Measurements from ENCODE around the gene EFNA5. TPM values are rescaled to one million over a fixed set of nuclear protein-coding genes. Genes with fewer than 3 reads are reported as not detected.
A peak's percentile ranks its signal among the peaks of the same experiment; 100 is the strongest.

EFNA5 gene
- polyA plus RNA-seq, 6 donors from 2014 or later = not detected

DNA sequence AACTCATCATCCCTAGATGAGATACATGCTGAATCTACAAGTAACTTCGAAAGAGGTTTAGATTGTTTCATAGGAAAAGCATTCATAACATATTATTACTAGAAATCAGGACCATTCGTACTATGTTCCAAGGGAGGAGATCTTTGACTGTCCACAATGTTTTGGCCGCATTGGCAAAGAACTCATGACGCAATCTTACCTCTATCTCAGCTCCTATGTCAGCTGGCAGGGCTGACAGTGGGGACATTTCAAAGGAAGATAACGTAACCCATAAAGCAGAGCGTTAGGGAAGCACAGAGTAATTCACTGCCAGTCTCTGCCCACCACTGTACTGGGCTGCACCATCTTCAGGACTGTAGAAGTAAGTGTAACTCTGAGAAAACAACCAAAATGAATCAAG lies 69.7 kb downstream of the EFNA5 start:
- H3K4me1 Mint-ChIP-seq = no peaks in the 10 kb centered on the region
- H3K27me3 Mint-ChIP-seq = peaks cover 0 to 7% (median 6%) of the 10 kb centered on the region in 3 donors
- no peaks in the 10 kb centered on the region for H3K36me3 Mint-ChIP-seq
- H3K27ac Mint-ChIP-seq = no peak overlapping the region
- peaks cover 0 to 3% (median 0%) of the 10 kb centered on the region in 7 donors for H3K9me3 Mint-ChIP-seq
- ATAC-seq (ENCODE audit: low read depth in 2 of 2) (no peak), DNase-seq (no peak)
- peak overlapping the region in 1 of 8 donors; percentile 62 for H3K4me3 Mint-ChIP-seq

DNA sequence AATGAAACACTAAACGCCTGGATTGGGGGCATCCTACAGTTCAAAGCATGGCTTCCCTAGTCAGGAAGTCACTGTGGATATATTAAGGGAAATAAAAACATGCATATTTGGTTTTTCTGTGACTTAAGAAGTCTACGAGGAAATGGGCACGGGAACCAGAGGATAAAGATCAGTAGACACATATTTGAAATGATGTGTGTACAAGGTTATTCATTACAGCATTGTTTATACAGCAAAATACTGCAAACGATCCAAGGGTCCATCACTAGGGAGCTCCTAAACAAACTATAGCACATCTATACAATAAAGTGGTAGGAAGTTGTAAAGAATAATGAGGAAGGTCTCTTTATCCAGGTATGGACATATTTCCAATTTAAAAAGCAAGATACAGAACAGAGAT lies 71.8 kb downstream of the EFNA5 start:
- Mint-ChIP-seq H3K36me3 (no peaks in the 10 kb centered on the region), H3K9me3 (peaks cover 0 to 3% (median 0%) of the 10 kb centered on the region in 7 donors), H3K4me1 (no peaks in the 10 kb centered on the region), H3K27me3 (no peaks in the 10 kb centered on the region), H3K4me3 (no peak overlapping the region), H3K27ac (no peak overlapping the region)
- ATAC-seq (ENCODE audit: low read depth in 2 of 2) (no peak), DNase-seq (no peak)

DNA sequence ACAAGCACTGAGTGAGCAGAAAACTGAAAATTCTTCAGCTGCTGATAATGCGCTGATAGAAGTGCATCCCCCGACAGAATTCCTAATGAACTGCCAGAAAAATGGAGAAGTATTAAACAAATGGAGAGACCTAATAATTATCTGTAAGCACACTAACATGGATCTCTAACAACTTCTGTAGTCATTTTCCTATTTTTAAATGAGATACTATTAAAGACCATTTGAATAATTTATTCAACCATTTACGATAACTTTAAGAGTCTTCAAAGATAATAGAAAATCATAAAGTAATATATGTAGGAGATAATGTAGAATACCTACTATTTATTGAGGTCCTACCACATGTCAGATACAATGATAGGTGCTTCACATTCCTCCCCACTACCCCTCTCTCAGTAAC lies 72.9 kb downstream of the EFNA5 start:
- DNase-seq (no peak), ATAC-seq (ENCODE audit: low read depth in 2 of 2) (no peak)
- Mint-ChIP-seq H3K4me3 (no peak overlapping the region), H3K9me3 (peaks cover 0 to 3% (median 0%) of the 10 kb centered on the region in 7 donors), H3K27me3 (no peaks in the 10 kb centered on the region), H3K27ac (no peak overlapping the region), H3K36me3 (no peaks in the 10 kb centered on the region), H3K4me1 (no peaks in the 10 kb centered on the region)

DNA sequence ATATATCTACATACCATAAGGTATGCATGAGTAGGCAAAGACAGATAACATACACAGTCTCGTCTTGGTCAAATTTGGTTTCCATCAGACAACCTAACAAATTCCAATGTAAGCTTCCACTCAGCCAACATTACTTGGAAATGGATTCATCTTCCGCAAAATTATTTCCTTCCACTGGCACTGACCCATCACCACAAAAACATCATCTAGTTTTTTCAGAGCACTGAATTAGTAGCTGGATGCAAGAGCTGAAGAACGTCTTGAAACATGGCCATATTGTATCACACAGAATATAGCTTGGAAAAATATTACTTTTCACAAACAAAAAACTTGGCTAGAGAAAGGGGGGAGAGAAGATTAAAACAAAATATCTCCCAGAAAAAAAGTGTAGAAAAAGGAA lies 73.5 kb downstream of the EFNA5 start:
- H3K9me3 Mint-ChIP-seq = peaks cover 0 to 3% (median 0%) of the 10 kb centered on the region in 7 donors
- ATAC-seq (ENCODE audit: low read depth in 2 of 2) (no peak), DNase-seq (no peak)
- H3K27ac Mint-ChIP-seq = no peak overlapping the region
- no peaks in the 10 kb centered on the region for H3K27me3 Mint-ChIP-seq
- H3K36me3 Mint-ChIP-seq = no peaks in the 10 kb centered on the region
- no peaks in the 10 kb centered on the region for H3K4me1 Mint-ChIP-seq
- H3K4me3 Mint-ChIP-seq = no peak overlapping the region

DNA sequence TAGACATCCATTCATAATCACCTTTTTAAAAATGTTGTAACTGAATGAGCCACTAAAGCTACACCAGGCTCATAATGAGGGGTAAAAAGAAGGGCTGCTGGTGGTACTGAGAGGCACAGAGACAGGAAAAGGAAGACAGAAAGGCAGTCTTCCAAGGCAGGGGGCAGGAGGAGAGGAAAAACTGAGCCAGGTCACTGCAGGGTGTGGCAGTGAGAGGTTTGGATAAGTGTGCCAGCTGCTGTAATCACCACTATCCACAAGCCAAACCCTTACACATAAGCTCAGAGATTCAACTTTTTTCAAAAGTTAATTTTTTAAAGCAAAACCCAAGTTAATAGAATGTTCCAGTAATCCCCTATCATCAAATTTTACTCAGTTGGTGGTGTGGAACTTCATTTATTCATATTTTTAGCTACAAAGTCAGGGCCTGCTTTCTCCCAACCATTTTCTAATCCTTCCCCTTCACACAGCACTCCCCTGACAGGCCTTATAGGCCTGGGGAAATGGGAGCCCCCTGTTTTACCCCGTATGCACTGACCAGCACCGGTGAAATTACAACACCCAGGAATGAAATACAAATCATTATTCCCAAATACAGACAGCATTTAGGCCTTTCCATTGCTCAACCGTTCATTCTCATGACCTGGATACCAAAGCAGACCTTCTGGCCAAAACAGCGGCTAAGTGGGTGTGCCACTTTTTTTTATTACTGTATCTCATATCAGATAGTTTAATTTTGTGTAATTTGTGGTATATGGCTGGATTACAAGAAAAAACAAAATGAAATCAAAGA lies 76.3 kb downstream of the EFNA5 start:
- Mint-ChIP-seq H3K36me3 (no peaks in the 10 kb centered on the region), H3K27me3 (no peaks in the 10 kb centered on the region), H3K27ac (peak overlapping the region in 1 of 6 donors; percentile 62), H3K4me1 (no peaks in the 10 kb centered on the region), H3K9me3 (peaks cover 0 to 3% (median 0%) of the 10 kb centered on the region in 7 donors), H3K4me3 (no peak overlapping the region)
- ATAC-seq (ENCODE audit: low read depth in 2 of 2) = no peak
- no peak for DNase-seq

DNA sequence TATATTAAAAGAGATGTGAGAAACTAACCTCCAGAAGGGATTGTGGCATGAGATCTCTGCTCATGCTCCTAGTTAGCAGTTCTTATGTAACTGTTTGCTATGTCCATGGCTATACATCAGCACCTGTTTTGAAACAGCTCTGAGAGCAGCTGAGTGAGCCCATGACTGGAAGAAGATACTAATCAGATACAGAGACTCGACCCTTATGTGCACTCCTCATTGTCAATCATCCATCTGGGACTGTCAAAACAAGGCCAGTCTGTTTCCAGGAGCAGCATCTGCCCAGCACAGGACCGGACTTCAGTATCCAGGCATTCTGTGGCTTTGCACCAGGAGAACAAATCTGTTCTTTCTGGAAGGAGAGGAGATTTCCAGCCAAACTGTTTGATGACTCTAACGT lies 77.7 kb downstream of the EFNA5 start:
- DNase-seq (no peak), ATAC-seq (ENCODE audit: low read depth in 2 of 2) (no peak)
- Mint-ChIP-seq H3K4me1 (no peaks in the 10 kb centered on the region), H3K27ac (no peak overlapping the region), H3K9me3 (peaks cover 0 to 3% (median 0%) of the 10 kb centered on the region in 7 donors), H3K36me3 (no peaks in the 10 kb centered on the region), H3K27me3 (no peaks in the 10 kb centered on the region), H3K4me3 (no peak overlapping the region)

DNA sequence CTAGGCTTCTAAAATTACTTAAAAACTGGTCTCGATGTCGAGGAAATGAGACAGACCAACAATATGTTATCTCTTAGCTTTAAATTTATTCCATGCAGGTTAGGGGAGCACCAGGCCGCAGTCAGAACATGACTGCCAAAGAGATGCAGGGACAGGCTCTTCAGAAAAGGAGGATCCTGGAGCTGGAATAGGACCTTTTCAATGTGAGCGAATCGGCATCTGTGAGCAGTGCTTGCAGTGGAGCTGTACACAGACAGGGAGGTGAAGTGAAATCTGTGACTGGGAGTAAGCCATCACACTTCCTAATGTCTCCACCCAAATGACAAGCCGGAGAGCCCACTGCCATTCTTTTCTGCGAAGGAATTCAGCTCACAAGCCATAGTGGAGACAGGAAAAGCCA lies 78.2 kb downstream of the EFNA5 start:
- no peaks in the 10 kb centered on the region for H3K36me3 Mint-ChIP-seq
- no peaks in the 10 kb centered on the region for H3K27me3 Mint-ChIP-seq
- DNase-seq = no peak
- H3K9me3 Mint-ChIP-seq = peaks cover 0 to 3% (median 0%) of the 10 kb centered on the region in 7 donors
- no peak for ATAC-seq (ENCODE audit: low read depth in 2 of 2)
- H3K4me1 Mint-ChIP-seq = no peaks in the 10 kb centered on the region
- no peak overlapping the region for H3K27ac Mint-ChIP-seq
- H3K4me3 Mint-ChIP-seq = no peak overlapping the region

DNA sequence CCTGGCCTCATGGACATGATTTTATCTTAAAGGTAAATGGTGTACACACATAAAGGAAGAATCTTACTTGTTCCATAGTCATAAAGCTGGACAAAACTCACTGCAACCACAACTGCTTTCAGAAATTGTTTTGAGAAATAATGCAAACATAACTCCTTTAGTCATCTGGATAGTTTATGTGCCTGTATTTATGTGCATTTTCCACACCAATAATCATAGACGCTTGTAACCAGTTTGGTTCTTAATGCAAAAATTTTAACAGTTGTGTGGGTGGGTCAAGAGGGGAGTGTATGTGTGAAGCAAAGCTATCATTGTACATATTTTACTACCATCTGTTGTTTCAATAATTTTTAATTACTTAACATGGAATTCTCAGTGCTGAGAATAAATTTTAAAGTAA lies 80.1 kb downstream of the EFNA5 start:
- ATAC-seq (ENCODE audit: low read depth in 2 of 2) (no peak), DNase-seq (no peak)
- Mint-ChIP-seq H3K27ac (no peak overlapping the region), H3K27me3 (no peaks in the 10 kb centered on the region), H3K4me3 (no peak overlapping the region), H3K36me3 (no peaks in the 10 kb centered on the region), H3K9me3 (no peaks in the 10 kb centered on the region), H3K4me1 (no peaks in the 10 kb centered on the region)

DNA sequence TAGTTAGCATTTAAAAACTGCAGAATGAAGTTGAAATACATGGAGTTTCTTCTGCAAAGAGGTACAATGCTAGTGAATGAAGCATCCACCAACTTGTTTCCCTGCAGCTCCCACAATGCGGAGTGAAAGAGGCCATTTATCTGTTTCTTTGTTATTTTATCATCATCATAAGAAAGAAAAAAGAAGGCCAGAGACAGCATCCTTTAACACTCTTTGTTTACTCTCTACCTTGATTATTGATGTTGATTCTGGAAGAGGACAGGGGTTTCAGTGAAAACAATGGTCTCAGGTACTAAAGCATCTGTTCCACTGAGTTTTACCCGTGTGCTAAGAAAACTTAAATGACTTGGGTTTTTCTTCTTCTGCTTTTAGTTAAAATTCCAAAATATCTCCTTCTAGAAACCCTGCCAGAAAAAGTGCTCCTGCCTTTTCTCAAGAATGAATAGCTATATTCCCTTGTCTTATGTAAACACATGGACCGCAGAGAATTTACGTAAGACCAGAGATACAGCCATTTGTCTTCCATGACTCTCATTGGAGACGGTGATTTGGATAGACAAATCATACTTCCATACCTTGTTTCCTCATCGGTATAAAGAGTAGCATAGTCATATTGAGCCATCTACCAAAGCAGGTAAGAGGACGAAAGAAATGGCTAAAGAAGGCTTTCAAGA lies 81.1 kb downstream of the EFNA5 start:
- H3K4me3 Mint-ChIP-seq = no peak overlapping the region
- no peaks in the 10 kb centered on the region for H3K36me3 Mint-ChIP-seq
- no peak for DNase-seq
- H3K4me1 Mint-ChIP-seq = no peaks in the 10 kb centered on the region
- ATAC-seq (ENCODE audit: low read depth in 2 of 2) = no peak
- no peaks in the 10 kb centered on the region for H3K27me3 Mint-ChIP-seq
- no peaks in the 10 kb centered on the region for H3K9me3 Mint-ChIP-seq
- H3K27ac Mint-ChIP-seq = no peak overlapping the region

DNA sequence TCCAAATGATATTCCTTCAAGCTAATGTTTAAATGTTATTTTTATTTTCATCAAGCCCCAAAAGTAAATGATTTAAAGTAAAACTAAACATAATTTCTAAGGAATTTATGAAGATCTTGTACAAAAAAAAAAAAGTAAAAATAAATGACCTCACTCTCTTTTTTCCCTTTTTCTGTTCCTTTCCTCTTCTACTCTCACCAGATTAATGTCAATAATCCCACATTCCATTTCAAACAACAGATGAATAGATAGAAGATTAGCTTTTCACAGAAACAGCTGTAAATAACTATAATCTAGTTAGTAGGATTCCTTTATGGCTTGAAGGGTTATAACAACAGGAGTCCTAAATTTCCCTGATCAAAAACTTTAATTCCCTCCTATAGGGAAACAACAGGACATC lies 88.1 kb downstream of the EFNA5 start:
- ATAC-seq (ENCODE audit: low read depth in 2 of 2) (no peak), DNase-seq (no peak)
- H3K4me3 Mint-ChIP-seq = no peak overlapping the region
- no peaks in the 10 kb centered on the region for H3K9me3 Mint-ChIP-seq
- H3K36me3 Mint-ChIP-seq = no peaks in the 10 kb centered on the region
- no peaks in the 10 kb centered on the region for H3K4me1 Mint-ChIP-seq
- no peak overlapping the region for H3K27ac Mint-ChIP-seq
- H3K27me3 Mint-ChIP-seq = no peaks in the 10 kb centered on the region

DNA sequence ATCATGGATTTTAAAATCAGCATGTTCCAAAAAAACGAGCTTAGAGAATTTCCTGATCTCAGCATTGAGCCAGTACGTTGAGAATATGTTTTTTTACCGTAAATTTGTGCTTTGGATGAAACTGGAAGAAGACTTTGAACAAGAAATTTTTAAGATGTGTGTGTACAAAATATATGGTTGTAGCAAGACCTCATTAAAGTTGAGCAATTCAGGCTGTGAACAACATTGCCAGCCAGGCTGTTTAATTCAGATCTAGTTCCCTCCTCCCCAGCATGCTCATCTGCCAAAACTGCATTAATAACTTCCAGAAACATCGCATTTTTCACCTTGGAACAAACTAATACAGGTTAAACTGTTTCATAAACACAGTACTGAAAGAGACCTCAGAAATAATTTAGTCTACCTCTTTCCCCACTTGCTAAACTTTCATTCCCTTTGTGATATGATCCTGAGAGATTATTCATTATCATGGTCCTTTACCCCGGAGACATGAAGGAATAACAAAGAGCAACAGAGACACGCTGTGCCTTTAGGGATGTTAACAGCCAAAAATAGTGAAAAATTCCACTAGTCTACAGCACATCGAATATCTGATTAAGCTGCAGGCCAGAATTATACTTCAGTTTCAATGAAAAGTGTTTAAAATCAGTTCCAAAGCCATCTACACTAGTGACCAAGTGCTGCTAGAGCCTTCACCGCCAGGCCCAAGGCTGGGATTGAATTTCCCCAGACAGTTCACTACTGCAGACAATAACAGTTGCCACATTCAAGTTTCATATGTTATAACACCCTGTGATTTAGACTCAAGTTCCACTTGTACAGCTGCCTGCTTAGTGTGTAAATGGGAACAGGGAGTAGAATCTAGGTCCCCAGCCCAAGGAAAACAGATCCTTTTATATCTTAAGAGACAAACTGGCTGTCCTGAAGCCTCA lies 89.6 kb downstream of the EFNA5 start:
- Mint-ChIP-seq H3K4me1 (no peaks in the 10 kb centered on the region), H3K9me3 (no peaks in the 10 kb centered on the region), H3K27ac (no peak overlapping the region), H3K27me3 (no peaks in the 10 kb centered on the region), H3K36me3 (no peaks in the 10 kb centered on the region), H3K4me3 (no peak overlapping the region)
- DNase-seq = no peak
- no peak for ATAC-seq (ENCODE audit: low read depth in 2 of 2)

DNA sequence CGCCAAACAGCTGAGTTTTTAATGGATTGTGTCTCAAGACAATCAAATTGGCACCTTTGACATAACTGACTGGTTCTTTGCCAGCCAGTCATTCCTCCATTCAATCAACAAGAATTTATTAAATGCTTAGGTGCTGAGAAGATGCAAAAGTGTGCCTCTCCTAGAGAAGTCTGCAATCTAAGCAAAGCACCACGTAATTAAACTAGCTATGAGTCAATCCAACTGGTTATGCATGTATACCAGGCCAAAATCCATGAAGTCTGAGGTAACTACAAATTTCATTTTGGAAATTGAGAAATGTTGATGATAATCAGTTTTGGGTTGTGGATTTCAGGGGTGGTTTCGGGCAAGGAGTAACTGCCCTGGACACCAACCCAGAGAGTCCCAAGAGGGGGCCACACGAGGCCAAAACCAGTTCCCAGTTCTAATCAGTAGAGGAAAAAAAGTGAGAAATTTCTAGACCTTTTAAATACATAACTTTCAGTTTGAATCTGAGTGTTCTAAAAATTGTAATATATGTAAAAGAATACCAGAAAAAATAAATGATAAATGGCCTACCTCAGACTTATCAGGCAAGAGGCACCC lies 92.6 kb downstream of the EFNA5 start:
- H3K9me3 Mint-ChIP-seq = no peaks in the 10 kb centered on the region
- no peak overlapping the region for H3K4me3 Mint-ChIP-seq
- no peak overlapping the region for H3K27ac Mint-ChIP-seq
- no peaks in the 10 kb centered on the region for H3K36me3 Mint-ChIP-seq
- H3K4me1 Mint-ChIP-seq = no peaks in the 10 kb centered on the region
- ATAC-seq (ENCODE audit: low read depth in 2 of 2) (no peak), DNase-seq (no peak)
- no peaks in the 10 kb centered on the region for H3K27me3 Mint-ChIP-seq

DNA sequence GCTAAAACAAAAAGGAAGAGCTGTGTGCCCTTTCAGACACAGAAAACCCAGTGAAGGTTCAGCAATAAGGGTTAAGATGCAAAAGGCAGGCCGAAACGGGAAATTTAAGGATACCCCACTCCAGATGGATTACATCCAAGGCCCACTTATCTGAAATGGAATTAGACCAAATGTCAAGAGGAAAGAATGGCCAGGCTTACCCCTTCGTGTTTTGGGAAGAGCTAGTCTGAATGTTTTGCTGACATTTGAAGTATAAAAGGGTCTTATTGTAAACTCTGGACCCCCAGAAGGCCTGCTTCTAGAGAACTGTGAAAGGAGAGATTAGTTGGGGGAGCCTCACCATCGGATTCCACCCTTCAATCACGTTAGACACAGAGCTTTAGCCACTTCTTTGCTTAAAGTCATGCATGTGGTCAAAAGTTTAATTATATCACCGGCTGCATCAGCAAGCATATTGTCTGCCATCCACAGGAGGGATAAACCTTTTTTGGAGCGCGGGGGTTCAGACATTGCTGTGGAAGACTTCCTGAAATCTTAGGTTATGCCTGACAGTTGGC lies 93.3 kb downstream of the EFNA5 start:
- H3K9me3 Mint-ChIP-seq = no peaks in the 10 kb centered on the region
- no peaks in the 10 kb centered on the region for H3K4me1 Mint-ChIP-seq
- ATAC-seq (ENCODE audit: low read depth in 2 of 2) (no peak), DNase-seq (no peak)
- H3K27ac Mint-ChIP-seq = no peak overlapping the region
- H3K36me3 Mint-ChIP-seq = no peaks in the 10 kb centered on the region
- H3K4me3 Mint-ChIP-seq = no peak overlapping the region
- peaks cover 0 to 6% (median 0%) of the 10 kb centered on the region in 3 donors for H3K27me3 Mint-ChIP-seq

All from naive B cell (primary cell).